HG03280 (cell line): Measurements from ENCODE around the gene HEATR9.

Experiments used
- ATAC-seq: cut with Tn5 transposase; IDR thresholded peaks from one replicate; pipeline ENCODE4 v1.9.1; 2021; ENCODE audit warnings: mild to moderate bottlenecking, moderate library complexity; ENCODE audit not compliant: unreplicated experiment

HEATR9 gene

DNA sequence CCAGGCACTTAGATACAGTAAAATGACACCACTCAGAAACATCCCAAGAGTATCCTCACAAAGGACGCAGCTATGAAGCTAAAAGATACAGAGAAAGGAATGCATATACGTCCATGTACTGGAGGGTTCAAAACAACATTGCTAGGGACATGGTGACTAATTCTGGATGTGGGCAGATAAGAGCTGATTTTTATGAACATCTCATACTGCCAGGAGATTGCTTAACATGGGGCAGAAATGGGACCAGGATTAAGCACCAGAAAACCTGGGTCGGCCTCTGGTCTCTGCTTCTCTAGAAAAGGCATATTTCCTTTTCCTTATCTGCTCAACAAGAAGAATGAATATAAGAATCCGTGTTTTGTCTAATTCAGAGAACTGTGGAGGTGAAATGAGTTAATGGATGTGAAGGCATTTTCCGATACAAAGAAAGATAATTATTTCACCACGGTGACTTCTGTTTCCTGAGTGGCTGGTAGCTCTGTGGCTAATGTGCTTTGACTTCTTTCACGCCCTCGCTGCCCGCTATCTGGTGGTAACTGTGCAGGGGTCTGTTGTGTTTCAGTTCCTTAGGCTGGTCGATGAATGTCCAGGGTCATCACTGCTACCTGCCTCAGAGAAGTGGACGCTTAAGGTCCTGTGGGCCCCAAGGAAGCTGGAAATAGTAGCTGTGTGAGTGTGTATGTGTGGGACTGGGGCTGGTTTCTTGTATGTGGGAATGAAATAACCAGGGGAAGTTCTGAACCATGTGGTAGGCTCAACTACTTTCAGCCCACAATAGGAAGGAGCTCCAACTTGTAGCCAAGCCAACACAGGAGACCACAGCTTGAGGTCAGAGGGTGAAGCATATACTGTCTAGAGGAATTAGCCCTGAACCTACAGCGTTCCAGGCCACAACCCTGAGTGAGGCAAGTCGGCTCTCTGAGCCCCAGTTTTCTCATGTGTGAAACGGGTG lies 27.2 kb upstream of the HEATR9 start:
- no peak for ATAC-seq

DNA sequence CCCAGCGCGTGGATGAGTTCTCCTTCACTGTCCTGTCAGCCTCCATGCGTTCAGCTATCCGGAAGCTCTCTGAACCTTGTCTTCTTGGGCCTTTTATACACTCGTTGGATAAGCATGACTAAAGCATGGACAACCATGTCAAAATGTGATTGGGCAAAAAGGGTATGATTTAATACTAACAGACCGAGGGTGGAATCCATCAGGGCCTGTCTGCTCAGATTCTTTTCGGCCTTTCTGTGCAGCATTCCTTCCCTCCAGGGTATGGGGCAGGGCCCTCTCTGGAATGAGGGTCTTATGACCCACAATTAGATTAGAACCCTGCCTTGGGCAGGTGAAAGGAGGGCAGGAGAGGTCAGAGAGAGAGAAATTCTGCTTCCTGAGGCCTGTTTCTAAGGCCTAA lies 25.5 kb upstream of the HEATR9 start:
- no peak for ATAC-seq

DNA sequence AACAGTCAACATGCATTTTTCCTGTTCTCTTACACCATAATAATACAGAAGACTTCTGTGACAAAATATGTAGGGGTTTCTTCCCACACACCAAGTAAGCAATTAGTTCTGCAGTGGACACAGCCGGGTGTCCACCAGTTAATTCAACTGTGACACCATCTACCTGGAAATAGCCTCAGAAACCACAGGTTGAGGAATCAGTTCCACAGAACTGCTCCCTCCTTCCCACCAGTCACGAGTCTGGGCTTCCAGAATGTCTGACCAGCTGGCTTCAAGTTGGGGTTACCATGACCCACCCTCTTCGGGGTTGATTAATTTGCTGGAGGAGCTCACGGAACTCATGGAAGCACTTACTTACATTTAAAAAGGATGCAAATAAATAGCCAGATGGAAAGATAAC lies 25.1 kb upstream of the HEATR9 start:
- no peak for ATAC-seq

DNA sequence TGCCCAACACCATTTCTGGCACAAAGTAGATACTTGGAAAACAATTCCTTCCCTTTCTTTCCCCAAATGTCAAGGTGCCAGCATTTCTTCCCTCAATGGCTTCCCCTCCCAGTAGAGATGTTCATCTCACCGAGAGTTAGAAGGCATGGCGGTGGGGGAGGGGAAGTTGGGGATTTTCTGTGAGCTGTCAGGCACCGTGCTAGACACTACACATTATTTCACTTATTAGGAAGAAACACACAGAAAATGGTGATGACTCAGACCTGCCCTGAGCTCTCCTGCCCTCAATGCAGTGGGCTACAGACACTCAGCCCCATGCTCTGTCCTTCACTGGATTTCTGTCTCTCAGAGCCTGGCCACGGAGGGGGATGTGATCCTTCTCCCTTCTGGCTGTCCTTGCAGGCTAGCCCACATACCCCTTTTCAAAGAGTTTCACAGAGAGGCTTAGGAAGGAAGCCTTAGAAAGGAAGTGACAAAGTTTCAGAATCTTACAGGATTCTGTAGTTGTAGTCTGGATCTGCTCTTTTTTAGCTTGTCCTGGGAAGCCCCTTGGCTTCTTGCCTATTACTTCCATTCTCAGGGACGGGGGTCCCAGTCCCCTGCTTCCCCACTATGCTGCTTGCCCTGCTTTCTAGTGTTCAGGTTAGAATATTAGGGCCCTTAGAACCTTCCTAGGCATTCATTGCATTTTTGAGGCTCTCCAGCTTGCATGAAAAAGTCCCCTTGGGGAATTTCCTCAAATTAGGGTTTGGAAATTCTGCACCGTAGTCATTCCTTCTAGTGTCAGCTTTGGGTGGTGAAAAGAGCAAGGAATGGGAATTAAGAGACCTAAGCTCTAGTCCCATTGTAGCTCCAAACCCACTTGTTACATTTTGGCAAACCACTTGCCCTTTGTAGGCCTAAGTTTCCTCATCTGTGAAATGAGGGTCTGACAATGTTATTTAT lies 23.7 kb upstream of the HEATR9 start:
- no peak for ATAC-seq

DNA sequence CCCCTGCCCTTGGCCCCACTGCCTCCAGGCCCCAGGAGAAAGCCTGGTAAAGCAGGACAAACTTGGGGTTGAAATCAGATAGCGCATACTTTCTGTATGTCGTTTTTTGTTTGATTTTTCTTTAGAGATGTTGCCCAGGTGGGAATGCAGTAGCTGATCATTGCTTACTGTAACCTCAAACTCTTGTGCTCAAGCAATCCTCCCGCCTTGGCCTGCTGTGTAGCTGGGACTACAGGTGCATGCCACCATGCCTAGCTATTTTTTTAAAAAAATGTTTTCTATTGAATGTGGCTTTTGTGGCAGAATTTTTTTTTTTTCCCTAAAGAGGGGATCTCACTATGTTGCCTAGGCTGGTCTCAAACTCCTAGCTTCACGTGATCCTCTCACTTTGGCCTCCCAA lies 22.6 kb upstream of the HEATR9 start:
- ATAC-seq: no peak

DNA sequence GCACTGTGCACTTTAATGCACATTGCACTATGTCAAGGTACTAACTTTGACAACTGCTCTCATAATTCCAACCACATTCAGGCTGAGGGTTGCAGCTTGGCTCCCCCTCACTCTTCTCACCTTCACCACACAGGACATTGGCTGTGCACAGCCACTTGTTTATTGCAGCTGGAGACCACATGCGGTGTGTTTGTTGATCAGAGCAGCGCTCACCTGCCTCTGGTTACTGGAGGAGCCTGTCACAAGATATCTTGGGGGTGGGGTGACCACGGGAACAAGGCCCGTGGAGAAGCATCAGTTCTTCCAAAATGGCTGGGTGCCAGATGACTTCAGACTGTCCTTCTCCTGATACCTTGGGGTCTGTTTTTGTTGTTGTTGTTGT lies 22.1 kb upstream of the HEATR9 start:
- no peak for ATAC-seq

DNA sequence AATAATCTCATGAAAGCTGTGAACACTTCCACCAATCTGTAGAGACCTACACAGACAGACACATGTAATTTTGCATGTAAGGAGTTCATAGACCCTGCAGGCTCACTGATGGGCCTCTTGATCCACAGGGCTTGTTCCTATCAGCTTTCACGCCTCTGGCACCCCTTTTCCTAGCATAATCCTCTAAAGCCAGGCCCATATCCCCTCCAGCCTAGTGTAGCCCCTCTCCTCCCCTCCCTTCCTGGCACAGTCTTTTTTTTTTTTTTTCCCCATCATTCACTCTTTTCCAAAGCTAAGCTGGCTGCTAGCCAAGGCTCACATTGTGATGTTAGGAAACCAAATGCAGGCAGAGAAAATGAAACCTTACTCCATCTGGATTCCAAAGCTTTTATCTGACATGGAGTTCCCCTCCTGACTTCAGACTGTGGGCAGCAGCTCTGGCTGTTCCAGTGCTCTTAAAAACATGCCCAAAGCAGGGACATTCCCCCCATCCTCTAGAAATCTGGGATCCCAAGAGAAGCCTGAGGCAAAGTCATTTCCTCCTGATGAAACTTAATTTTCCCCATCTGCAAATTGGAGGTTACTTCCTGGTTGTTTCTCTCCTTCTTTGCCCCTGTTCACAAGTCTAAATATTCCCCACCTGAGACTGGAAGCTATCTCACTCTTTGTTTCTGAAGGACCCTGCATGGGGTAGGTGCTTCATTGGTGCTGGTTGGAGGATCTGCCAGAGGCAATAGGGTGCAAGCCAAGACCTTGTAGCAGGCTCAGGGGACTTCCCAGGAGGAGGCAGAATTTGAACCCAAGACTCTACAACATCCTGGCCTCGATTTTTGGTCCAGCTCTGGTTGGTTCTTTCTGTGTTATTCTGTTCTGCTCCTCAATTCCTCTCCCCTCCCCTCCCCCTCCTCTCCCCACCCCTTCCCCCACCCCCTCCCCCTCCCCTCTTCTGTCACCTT lies 21.4 kb upstream of the HEATR9 start:
- no peak for ATAC-seq

DNA sequence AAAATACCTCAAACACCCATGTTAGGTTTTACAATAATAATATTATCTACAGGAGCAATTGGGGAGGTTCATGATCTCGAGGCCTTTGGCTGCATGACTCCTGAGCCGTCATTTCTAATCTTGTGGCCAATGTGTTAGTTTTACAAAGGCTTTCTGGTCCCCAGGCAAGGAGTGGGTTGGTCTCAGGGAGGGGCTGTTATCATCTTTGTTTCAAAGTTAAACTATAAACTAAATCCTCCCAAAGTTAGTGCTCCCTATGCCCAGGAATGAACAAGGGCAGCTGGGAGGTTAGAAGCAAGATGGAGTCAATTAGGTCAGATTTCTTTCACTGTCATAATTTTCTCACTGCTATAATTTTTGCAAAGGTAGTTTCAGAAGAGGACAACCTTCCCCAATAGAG lies 20.6 kb upstream of the HEATR9 start:
- ATAC-seq: no peak

DNA sequence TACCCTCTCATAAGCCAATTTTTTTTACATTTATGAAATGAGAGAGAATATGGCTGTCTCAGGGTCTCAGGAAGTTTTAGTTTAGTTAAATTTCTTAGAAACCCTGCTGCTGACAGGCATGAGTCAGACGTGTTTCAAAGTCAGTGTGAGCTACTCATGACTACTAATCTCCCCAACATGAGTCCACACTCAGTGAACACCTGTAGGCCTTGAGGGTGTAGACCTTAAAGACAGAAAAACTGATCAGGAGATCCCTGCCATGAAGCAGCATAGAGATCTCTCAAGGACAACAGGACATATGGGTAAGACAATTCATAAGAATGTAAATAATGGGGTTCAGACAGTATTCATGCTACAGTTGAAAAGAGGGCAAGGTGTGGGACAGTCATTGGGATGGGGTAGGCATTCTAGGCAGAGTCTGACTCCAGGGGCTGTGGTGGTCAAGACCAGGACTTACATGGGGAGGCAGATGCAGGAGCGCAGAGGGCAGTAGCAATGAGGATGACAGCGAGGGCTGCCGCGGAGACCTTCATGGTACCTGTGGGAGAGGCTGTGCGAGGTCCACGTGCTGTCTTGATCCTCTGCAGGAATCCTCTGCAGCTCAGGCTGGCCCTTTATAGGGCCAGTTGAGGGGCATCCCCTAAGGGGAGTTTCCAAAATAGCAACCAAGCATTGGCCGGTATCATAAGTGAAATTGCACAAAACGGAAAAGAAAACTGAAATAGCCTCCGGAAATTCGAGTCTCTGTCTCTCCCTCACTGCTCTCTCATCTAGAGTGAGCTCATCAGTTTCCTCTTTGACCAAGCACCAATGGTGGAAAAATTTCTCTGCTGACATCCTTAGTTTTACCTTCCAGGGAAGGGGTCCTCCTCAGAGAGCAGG lies 11.3 kb upstream of the HEATR9 start, which contains the start of gene CCL5:
Gene CCL5, minus strand, starts transcription at position 588 of the 882 bp plus-strand sequence.
- ATAC-seq: peak; percentile 94

DNA sequence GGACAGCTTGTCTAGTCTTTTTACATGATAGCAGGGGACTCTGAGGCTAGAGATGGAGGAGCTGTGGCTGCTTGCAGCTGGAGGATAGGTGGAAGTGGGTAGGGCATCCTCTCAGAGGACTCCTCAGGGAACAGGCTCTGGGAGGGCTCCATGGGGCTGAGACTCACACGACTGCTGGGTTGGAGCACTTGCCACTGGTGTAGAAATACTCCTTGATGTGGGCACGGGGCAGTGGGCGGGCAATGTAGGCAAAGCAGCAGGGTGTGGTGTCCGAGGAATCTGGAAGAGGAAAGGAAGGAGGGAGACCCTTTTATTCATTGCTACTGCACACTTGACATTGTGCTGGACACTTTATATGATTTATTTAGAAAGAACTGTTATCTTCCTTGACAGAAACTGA lies 9.7 kb upstream of the HEATR9 start:
- no peak for ATAC-seq

DNA sequence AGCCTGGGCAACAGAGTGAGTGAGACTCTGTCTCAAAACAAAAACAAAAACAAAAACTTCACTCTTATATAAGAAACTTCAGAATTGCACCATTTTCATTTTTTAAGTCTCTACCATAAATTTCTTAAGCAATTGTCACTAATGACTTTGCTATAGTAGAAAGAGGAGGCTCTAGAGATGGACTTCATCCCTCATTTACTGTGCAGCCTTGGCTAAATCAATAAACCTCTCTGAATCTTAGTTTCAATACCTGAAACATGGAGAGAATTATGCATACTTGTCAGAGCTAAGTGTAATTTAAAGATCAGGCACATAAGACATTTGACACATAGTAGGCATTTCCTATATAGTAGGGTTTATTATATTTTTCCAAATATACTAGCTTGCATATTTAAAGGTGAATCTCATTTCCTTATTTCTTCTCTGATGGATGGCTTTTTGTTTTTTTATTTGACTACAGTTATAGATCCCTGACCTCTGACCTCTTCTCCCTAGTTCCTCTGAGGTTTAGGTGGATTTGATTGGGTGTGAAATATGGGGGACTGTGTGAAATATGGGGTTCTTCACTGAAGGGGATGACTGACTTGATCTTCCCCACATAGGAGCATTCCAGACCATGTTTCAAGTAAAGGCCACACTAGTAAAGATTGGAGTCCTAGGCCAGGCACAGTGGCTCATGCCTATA lies 8.8 kb upstream of the HEATR9 start:
- no peak for ATAC-seq

DNA sequence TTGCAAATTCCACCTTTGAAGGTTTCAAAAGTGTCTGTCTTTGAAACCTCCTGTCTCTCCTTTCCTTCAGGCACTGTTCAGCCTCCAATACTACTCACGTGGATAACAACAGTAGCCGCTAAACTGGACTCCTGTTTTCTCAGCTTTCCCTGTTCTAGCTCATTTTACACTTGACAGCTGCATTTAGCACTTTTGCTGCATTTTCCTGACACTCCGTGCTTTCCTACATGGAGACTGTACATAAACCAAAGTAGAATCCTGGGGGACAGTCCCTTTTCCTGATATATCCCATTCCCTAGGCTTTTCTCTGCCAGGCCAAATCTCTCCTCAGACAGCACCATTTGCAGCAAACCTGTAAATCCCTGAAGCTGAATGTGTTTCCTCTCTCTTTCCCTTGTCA lies 7.8 kb upstream of the HEATR9 start:
- ATAC-seq: no peak

DNA sequence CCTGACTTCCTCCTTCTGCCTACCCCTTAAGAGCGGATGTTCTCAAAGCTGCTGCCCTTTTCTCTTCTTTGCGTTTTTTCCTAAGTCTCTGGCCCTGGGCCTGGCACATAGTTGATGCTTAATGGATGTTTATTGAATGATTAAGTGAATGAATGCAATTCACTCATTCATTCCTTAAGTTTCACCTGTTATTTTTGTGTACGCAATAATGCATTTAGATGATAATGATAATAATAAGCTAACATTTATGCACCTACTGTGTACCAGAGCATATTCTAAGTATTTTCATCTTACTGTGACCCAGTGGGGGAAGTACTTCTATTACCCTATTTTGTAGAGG lies 7.1 kb upstream of the HEATR9 start:
- no peak for ATAC-seq

DNA sequence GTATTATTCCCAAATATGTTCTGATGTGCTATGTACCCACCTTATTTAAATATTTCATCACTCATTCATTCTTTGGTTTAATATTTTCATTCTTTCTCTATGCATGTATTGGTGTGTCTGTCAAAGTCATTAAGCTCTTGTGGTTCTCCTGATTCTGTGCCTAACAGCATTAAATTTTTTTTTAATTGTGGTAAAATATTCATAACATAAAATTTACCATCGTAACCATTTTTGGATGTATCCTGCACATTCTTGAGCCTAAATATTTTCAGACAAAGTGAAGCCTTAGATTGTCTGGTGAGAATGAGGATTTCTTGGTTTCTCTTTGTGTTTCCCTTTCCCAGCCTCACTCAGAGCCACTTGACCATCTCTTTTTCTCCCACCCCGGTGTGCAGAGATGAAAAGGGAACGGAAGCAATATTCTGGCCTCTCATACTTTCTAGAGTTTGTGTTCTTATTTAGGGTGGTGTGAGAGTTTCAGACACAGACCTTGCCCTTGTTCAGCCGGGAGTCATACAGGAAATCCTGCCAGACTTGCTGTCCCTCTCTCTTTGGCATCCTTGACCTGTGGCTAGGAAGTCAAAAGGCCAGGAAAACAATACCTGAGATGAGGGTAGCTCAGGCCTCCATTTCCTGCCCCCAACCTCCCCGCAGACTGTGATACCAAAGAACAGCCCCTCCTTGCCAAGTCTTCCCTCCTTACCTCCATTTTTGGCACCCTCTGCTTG lies 6.5 kb upstream of the HEATR9 start:
- no peak for ATAC-seq

DNA sequence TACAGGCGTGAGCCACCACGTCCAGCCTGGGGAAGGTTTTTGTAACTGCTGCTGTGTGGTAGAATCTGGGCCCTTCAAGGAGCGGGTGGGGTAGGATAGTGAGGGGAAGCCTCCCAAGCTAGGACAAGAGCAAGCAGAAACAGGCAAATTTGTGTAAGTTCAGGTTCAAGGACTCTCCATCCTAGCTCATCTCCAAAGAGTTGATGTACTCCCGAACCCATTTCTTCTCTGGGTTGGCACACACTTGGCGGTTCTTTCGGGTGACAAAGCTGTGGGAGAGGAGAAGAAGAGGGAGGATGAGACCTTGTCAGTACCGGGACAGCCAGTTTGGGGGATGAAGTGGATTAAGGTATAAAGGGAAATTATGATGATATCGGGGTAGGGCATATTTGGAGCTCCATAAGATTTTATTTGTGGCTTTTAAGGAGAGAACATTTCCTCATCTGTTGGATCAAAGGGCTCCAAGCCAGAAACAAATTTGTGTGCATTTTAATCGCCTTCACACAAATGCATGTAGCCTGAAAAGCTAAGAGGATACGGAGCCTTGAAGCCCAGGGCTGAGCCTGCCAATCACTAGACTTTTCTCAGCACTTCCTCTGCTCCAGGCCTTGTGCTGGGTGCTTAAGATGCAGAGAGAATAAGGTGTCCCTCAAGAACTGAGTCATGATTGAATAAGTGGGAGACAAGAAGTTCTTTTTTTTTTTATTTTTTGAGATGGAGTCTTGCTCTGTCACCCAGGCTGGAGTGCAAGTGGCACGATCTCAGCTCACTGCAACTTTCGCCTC lies 3.7 kb upstream of the HEATR9 start:
- no peak for ATAC-seq

DNA sequence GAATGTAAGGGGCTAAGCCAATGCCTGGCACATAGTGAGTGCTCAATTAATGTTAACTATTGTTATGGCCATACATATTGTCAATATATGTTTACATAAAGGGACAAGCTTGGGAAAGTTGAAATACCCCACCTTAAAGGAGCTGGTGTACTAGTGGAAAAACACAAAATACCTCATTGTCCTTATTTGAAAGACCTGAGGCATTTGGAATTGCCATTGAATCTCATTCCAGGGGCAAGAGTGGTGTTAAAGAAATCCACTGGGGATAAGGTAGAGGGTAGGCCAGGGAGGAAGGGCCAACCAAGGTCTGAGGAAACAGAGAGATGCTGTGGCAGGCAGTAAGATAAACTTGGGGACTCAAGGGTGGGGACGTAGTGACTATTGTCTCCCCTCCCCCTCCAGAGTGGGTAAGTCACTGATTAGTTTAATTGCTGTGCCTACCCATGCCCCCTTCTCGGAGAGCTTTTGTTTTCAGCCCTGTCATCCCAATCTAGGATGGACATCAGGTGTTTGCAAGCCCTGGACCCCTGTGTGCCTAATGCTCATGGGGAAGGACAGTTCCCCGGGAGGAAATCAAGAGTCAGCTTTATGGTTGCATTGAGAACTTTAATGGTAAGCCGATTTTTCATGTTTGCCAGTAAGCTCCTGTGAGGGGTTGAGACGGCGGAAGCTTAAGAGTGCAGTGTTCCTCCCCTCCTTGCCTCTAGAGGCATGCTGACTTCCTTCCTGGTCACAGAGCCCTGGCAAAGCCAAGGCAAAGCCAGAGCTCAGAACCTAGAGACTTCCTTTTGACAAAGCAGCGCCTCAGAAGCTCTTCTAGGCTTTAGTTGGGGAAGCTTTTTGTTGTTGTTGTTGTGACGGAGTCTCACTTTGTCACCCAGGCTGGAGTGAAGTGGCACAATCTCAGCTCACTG lies 2.5 kb upstream of the HEATR9 start:
- no peak for ATAC-seq

DNA sequence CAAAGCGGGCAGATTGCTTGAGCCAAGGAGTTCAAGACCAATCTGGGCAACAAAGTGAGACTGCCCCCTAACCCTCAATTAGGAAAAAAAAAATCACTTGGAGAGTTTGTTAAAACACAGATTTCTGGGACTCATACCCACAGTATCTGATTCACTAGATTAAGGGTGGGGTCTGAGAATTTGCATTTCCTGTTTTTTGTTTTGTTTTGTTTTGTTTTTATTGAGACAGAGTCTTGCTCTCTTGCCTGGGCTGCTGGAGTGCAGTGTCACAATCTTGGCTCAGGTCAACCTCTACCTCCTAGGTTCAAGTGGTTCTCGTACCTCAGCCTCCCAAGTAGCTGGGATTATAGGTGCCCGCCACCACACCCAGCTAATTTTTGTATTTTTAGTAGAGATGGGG lies 1.1 kb downstream of the HEATR9 start:
- ATAC-seq: no peak
